Glomerular visceral epithelial cell (primary cell): ENCODE results near the gene SLC35F6.
A peak's percentile ranks its signal among the peaks of the same experiment; 100 is the strongest.
"Not testable (repeated sequence)": the region's sequence is repeated elsewhere in the genome, so short reads cannot be mapped to it uniquely, and the experiment has no call there.

Experiments used
- DNase-seq: peaks from one replicate; pipeline ENCODE4 v3.0.0-alpha.2; 2016; ENCODE audit errors: extremely low spot score

SLC35F6 gene

DNA sequence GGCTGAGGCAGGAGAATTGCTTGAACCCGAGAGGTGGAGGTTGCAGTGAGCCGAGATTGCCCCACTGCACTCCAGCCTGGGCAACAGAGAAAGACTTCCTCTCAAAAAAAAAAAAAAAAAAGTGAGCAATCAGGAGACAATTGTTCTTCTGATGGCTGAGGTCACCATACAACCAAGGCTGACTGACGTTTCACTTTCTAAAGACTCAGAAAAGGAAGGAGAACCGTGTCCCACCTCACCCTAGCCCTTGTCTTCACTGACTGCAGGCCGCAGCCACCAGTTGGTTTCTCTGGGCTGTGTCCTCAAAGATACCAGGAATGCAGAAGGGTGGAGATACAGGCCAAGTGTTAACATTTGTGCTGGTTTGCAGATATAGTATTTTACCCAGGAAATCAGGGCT lies 7.7 kb upstream of the SLC35F6 start:
- no peak for DNase-seq

DNA sequence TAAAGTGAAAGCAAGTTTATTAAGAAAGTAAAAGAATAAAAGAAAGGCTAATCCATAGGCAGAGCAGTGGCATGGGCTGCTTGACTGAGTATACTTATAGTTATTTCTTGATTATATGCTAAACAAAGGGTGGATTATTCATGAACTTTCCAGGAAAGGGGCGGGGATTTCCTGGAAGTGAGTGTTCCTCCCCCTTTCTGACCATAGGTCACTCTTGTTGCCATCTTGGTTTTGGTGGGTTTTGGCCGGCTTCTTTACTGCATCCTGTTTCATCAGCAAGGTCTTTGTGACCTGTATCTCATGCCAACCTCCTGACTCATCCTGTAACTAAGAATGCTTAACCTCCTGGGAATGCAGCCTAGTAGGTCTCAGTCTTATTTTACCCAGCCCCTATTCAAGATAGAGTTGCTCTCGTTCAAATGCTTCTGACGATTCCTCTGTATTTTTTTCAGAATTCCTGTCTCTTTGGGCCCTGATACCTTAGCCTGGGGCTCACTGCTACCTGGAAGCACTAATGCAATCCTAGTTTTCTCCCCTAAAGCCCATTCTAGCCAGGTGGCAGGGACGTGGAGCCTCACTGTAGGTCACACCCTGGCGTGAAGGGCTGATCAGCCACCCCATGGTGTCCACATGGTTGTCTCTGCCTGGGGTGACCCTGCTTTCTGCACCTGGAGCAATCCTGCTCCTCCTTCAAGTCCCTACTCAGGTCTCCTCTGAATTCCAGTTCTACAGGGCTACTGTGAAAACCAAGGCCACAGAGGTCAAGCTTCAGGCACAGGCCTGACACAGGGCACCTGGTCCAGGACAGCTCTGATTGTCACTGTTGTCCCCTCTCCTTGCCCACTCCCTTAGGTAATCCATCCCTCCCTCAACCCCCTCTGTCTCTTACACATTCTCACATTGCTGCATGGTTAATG lies 6.0 kb upstream of the SLC35F6 start:
- peak; percentile 95 for DNase-seq

DNA sequence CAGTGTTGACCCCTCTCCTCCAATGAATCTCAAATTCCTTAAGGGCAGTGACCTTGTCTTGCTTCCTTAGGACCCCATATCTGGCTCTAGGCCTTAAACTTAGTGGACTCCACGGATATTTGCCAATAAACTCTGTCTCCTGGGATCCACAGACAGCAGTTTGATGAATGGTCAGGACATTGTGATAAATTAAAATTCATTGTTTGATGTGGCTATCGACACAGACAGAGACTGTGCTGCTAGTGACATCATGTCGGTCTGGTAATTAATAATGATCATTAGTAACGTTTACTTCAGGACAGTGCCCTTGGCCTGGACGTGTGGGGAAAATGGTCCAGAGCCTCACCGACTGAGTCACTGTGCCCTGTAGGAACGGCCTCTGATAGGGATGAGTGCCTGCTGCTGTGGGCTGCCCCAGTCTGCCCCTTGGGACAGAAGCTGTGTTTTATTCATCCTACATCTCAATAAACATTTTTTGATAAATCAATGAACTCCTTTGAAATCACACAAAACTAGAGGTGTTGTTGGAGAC lies 5.2 kb upstream of the SLC35F6 start:
- peak; percentile 58 for DNase-seq

DNA sequence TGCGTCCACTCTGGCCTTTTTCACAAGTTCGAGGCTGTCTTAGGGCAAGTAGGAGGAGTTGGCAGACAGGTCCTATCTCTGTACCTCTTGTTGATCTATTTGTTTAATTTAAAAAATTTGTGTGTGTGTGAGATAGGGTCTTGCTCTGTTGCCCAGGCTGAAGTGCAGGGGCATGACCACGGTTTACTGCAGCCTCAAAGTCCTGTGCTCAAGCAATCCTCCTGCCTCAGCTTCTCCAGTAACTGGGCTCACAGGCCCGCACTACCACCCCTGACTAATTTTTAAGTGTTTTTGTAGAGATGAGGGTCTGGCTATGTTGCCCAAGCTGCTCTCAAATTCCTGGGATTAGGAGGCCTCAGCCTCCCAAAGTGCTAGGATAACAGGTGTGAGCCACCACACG lies 4.2 kb upstream of the SLC35F6 start:
- DNase-seq, result no peak

DNA sequence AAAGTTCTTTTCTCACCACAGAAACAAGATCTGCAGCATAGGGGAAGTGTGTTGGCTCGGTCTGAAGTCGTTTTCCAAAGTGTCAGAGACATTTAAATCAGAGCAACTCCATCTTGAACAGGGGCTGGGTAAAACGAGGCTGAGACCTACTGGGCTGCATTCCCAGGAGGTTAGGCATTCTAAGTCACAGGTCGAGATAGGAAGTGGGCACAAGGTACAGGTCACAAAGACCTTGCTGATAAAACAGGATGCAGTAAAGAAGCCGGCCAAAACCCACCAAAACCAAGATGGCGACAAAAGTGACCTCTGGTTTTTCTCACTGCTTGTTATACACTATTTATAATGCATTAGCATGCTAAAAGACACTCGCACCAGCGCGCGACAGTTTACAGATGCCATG lies 3.1 kb upstream of the SLC35F6 start:
- DNase-seq, result not testable (repeated sequence)

DNA sequence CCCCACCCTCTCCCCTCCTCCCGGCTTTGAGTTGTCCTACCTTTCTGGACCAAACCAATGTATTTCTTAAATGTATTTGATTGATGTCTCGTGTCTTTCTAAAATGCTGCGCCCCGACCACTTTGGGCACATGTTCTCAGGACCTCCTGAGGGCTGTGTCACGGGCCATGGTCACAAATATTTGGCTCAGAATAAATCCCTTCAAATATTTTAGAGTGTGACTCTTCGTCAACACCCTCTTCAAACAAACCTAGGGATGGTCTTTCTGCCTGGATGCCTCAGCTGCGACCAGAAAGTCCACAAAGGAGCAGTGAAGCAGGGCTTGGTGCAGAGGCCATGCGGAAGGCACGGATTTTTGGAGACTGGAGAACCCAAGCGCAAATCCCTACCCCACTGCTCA lies 1.1 kb upstream of the SLC35F6 start:
- DNase-seq, result no peak

DNA sequence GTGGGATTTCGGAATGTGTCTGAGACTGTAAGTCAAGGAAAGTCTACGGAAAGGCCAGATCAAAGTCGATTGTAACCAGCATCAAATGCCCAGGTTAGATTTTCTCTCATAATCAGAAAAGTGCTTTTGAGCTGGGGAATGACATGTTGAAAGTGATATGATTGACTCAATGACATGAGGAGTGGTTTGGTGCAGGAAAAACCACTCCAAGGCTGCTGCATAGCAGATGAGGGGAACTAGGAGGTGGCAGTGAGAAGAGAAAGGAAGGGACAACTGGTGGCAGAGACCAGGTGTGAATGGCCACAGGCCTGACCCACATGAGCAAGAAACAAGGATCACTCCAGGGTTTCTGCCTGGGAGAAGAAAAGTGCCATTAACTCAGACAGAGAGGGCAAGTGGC lies 822 bp downstream of the SLC35F6 start:
- no peak for DNase-seq

DNA sequence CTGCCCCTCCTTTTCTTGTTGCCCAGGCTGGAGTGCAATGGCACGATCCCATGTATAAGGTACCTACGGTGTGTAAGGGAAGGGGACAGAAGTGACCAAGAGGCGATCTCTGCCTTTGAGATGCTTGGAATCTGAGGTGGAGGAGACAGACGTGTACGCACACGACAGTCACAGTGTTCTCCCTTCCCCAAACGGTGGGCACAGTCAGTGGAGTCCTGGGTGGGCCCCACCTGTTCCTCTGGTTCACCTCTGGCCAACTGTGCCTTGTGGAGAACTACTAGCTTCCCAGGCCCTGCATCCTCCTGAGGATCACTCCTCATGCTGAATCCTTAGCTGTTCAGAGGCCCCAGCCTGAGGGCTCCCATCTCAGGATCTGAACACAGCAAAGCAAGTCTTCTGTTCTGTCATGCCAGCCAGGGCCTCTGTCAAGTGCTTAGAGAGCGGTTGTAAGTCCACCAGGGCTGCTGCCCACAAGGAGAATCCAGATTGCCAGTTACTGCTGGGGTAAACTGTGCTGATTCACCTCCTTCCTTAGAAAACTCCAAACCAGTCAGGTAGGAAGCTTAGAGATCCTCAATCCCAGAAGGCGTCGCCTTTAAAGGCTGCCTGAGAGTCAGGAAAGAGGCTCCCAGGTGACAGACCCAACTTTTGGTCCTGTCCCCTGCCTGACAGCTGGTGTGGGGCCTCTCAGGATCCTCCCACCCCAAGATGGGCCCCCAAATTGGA lies 1.6 kb downstream of the SLC35F6 start:
- no peak for DNase-seq

DNA sequence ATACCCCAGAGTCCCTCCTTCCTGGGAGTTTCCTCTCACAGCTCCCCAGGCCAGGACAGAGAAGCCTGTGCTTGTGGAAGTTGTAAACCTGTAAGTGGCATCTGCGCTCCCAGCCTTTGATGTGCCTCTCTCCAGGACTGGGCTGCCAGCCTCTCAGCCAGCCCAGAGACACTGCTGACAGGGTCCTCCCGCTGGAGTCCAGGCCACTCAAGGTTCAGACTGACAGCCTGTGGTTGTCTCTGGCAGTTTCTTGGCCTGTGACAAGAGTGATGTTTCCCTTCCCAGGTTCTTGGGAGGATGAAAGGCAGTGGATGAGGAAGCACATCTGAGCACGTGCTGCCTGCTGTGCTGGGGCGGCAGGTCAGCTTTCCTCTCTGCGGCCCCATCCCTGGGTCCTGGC lies 3.0 kb downstream of the SLC35F6 start:
- no peak for DNase-seq

DNA sequence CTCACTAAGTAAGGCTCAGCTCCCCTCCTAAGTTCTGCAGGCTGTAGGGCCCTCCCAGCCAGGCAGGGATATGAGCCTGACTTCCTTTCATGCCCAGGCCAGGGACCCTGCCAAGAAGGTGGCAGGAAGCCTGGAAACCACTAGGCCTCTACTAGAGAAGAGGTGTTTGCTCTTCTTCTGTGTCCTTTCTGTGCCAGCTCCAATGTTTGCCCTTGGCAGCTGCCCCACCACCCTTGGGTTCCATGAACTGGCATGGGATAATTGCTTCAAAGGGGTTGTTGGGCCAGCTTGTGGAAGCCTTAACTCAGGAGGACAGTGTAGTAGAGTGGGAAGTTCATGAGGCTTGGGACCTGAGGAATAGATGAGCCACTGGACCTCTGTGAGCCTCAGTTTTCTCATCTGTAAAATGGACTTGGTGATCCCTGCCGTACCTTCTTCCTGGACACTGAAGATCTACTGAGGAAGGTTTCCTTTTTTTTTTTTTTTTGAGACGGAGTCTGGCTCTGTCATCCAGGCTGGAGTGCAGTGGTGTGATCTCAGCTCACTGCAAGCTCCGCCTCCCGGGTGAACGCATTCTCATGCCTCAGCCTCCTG lies 3.9 kb downstream of the SLC35F6 start:
- DNase-seq, result no peak

DNA sequence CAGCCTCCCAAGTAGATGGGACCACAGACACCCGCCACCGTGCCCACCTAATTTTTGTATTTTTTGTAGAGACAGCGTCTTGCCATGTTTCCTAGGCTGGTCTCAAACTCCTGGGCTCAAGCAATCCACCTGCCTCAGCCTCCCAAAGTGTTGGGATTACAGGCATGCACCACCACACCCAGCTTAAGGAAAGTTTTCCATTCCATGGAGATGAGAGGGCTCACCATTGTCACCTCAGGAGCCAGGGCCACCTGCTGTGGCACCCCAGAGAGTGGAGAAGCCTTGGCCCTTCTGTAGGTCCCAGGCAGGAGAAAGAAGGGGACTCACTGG lies 4.6 kb downstream of the SLC35F6 start:
- DNase-seq, result no peak

DNA sequence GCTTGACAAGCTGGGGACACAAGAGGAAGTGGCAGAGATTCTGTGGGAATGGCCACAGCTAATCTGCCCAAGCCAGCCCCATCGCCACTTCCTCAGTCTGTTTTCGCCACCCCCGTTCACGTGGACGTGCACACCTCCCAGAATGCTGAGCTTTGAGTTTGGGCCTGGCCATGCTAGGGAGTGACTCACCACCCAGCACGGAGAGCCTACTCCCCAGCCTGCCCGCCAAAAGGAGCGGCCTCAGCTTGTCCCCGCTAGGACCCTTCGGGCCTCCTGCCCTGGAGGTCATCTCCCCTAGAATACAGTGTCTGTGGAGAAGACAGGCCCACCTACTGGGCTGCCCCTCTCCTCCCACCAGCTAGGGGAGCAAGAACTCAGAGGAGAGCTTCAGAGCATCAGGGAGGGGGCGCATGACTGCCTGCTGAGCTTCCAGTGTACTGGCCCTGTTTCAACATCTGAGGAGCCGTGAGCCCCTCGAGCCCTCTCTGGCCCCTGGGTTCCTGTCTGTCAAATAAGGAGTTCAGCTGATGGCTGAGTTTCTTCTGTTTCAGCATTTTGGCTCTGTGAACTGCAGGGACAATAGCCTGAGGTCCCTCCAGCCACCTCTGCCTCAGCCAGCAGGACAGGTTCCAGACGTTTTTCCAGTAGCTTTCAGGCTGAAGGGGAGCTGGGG lies 5.1 kb downstream of the SLC35F6 start:
- DNase-seq, result peak; percentile 65

DNA sequence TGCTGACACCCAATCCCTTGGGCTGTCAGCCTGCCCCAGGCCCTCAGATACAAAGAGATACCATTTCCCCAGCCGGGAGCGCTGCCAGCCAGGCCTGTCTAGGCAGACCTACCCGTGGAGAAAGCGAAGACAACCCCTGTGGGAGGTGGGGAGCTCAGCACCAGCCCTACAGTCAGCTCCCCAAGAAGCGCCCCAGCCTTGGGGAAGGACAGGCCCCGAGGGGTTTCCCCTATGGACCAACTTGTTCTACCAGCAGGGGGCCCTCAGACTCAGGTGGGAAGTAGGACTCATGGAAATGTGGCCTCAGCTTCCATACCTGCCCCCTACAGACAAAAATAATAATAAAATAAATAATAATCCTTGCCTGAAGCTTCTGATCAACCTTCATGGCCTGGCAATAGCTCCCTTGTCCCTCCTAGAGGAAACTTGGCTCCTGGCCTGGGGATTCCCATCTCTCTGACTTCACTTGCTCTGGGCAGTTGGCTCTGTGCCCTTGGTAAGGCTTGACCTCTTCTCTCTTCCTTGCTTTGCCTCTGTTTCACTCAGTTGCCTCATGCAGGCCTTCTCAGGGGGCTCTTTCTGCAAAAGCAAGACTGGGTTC lies 7.0 kb downstream of the SLC35F6 start:
- DNase-seq, result peak; percentile 81

DNA sequence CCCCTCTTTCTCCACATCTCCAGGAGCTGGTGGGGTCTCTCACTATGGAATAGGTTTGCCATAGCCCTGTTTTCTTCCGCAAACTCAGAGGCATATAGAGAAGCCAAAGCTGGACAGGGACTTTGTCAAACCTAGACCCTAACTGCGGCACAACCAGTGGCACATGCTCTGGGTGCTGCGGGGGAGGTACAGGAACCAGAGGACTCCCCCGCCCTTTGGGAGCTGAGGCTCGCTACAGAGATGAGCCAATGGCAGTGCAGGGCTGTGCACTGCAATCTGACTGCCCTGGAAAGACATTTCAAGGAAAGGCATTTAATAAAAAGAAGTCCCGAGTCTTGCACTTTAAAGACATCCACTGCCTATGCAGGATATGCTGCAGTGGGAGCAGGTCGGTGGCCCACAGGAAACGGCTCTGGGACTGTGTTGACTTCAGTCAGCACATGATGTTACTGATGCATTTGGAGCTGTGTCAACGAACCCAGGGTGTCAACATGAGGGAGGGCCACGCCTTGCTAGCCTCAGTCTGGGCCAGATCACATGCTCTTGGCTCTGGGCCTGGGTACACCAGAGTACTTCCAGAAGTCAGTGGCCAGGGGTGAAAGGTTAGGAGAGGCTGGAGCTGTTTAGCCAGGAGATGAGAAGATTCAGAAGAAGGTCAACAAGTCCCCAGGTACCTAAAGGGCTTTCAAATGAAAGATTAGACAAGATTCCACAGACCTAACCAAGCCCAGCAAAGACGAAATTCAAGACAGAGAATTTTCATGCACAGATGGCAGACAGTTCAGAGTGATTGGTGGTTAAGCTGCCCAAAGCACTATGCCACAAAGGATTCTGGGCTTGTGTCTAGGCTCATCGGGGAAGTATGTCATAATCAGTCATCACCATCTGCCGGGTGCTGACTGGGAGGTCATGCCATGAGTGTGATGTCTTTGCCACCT lies 8.2 kb downstream of the SLC35F6 start:
- peak; percentile 75 for DNase-seq

DNA sequence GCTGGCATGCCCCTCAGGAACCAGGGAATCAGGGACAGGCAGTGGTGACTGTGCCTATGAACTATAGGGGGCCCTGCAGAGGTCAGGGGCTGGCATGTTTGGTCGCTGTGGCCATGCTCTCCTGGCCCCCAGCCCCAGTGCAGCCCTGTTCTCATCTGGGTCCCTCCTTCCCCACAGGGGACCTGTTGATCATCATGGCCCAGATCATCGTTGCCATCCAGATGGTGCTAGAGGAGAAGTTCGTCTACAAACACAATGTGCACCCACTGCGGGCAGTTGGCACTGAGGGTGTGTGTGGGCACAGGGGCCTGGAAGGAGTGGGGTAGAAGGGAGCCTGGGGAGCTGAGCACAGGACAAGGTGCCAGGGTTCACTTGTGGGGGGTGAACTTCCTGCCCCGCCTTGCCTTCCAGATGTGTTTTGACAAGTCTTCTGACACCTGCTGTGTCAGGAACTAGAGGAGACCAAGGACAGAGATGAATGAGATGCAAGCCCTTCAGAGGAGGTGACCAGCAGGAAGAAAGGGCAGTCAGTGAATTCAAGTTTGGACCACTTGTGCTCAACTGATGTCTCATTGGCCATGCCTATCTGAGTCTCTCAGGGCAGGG lies 12.2 kb downstream of the SLC35F6 start:
- DNase-seq, result no peak

DNA sequence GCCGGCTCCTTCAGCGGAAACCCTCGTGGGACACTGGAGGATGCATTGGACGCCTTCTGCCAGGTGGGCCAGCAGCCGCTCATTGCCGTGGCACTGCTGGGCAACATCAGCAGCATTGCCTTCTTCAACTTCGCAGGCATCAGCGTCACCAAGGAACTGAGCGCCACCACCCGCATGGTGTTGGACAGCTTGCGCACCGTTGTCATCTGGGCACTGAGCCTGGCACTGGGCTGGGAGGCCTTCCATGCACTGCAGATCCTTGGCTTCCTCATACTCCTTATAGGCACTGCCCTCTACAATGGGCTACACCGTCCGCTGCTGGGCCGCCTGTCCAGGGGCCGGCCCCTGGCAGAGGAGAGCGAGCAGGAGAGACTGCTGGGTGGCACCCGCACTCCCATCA lies 14.0 kb downstream of the SLC35F6 start:
- DNase-seq, result no peak

DNA sequence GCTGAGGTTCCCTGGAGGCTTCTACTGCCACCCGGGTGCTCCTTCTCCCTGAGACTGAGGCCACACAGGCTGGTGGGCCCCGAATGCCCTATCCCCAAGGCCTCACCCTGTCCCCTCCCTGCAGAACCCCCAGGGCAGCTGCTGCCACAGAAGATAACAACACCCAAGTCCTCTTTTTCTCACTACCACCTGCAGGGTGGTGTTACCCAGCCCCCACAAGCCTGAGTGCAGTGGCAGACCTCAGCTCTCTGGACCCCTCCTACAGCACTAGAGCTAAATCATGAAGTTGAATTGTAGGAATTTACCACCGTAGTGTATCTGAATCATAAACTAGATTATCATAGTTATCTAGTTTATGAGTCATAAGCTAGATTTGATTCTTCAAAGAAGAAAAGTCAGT lies 14.4 kb downstream of the SLC35F6 start:
- no peak for DNase-seq

DNA sequence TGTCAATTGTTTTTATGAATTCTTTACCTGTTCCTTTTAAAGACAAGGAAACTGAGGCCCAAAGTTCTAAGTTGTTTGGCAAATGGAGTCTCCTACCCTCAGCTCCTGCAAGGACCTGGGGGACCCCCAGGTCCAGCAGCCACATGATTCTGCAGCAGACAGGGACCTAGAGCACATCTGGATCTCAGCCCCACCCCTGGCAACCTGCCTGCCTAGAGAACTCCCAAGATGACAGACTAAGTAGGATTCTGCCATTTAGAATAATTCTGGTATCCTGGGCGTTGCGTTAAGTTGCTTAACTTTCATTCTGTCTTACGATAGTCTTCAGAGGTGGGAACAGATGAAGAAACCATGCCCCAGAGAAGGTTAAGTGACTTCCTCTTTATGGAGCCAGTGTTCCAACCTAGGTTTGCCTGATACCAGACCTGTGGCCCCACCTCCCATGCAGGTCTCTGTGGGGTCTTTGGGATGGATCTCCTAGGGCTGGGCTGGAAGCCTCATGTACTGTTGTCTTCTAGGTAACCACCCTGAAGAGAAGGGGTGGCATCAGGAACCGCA lies 16.2 kb downstream of the SLC35F6 start:
- DNase-seq, result no peak

DNA sequence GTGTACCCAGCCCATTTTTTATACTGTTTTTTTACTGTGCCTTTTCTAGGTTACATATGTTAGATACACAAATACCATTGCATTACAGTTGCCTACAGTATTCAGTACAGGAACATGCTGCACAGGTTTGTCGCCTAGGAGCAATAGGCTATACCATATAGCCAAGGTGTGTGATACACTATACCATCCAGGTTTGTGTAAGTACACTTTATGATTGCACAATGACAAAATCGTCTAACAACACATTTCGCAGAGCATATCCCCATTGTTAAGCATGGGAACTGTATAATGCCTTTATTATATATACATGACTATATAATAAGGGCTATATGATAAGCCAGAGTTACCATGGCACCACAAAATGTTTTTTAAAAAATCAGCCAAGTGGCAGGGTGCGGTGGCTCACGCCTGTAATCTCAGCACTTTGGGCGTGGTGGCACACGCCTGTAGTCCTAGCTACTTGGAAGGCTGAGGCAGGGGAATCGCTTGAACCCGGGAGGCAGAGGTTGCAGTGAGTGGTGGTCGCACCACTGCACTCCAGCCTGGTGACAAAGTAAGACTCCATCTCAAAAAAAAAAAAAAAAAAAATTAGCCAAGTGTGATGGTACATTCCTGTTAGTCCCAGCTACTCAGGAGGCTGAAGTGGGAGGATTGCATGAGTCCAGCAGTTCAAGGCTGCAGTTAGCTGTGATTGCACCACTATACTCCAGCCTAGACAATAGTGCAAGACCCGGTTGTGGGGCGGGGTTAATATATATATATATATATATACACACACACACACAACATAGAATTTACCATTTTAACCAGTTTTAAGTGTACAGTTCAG lies 19.0 kb downstream of the SLC35F6 start:
- DNase-seq, result no peak
